Measurements from ENCODE around the gene FBXL22.

- TF ChIP-seq CTCF (conservative IDR thresholded peaks at IDR 0.05; ENCODE audit: low read length) (no peak), EZH2phosphoT487 (IDR thresholded peaks at IDR 0.05; ENCODE audit: borderline replicate concordance) (no peak)
Measured at GRCh38 chr15:63633312-63633711, 36.1 kb downstream of the FBXL22 start.
